Breast epithelium (tissue), 3 donors: ENCODE results near the gene GPR141.

Experiments used
- POLR2A ChIP-seq: fragments of 450-650 bp; IDR thresholded peaks from one replicate; pipeline ENCODE4 v1.6.1; 2016; ENCODE audit warnings: antibody characterized with exemption, mild to moderate bottlenecking, moderate library complexity
- POLR2AphosphoS5 ChIP-seq, 3 donors: sonication (generic); formaldehyde crosslinking; IDR thresholded peaks; one replicate each; pipeline ENCODE4 v1.6.1; 2017; ENCODE audit warnings: antibody characterized with exemption in 3 of 3
- TF ChIP-seq, protein P1 (sequence below), 3 donors: fragments of 450-650 bp; IDR thresholded peaks; one replicate each; pipeline ENCODE4 v1.5.1; 2016 to 2017; ENCODE audit warnings: antibody characterized with exemption in 3 of 3, mild to moderate bottlenecking in 3 of 3, moderate library complexity in 3 of 3

DNA sequence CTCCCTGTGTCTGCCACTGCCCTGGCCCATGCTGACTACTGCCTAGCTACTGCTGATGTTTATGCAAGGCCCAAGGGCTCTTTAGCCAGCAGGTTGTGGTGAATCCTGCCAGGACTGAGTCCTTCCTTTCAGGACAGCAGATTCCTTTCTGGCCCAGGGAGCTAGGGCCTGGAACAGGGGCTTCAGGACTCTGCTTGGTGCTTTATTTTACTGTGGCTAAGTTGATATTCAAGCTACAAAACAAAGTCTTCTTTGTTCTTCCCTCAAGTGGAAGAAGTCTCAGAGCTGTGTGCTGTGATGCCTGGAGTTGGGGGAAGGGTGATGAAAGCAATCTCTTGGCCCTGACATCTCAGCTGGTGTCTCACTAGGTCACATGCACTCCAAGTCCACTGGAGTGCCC lies 98.6 kb downstream of the GPR141 start:
- TF ChIP-seq POLR2A (no peak), POLR2AphosphoS5 (IDR thresholded peaks at IDR 0.05) (no peak)
- TF ChIP-seq, protein P1, sequence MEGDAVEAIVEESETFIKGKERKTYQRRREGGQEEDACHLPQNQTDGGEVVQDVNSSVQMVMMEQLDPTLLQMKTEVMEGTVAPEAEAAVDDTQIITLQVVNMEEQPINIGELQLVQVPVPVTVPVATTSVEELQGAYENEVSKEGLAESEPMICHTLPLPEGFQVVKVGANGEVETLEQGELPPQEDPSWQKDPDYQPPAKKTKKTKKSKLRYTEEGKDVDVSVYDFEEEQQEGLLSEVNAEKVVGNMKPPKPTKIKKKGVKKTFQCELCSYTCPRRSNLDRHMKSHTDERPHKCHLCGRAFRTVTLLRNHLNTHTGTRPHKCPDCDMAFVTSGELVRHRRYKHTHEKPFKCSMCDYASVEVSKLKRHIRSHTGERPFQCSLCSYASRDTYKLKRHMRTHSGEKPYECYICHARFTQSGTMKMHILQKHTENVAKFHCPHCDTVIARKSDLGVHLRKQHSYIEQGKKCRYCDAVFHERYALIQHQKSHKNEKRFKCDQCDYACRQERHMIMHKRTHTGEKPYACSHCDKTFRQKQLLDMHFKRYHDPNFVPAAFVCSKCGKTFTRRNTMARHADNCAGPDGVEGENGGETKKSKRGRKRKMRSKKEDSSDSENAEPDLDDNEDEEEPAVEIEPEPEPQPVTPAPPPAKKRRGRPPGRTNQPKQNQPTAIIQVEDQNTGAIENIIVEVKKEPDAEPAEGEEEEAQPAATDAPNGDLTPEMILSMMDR (IDR thresholded peaks at IDR 0.05): no peak
